Heart left ventricle (tissue), 16 donors: ENCODE results near the gene AFG3L2. TPM values are rescaled to one million over a fixed set of nuclear protein-coding genes. Genes with fewer than 3 reads are reported as not detected.
A peak's percentile ranks its signal among the peaks of the same experiment; 100 is the strongest.

Experiments used
- ATAC-seq, 4 donors: fragments of 200-7000 bp; cut with Tn5 transposase; one replicate each; pipeline ENCODE4 v1.9.1; 2020 to 2022; ENCODE audit warnings: moderate library complexity in 4 of 4, mild to moderate bottlenecking in 3 of 4, moderate number of reproducible peaks in 1 of 4
- DNase-seq, 5 donors: peaks; one replicate each; pipeline ENCODE4 v3.0.0-alpha.2; 2020
- H3K27ac ChIP-seq, 12 donors: fragments of 200-600 bp; sonication (generic) in 4 of 12; one replicate each; pipeline versions ENCODE4 v1.5.0 to v1.8.0; 2016 to 2022; ENCODE audit warnings: mild to moderate bottlenecking in 2 of 12
- H3K27me3 ChIP-seq, 9 donors: fragments of 200-600 bp; sonication (generic) in 2 of 9; one replicate each; pipeline versions ENCODE4 v1.5.1 to v1.8.0; 2016 to 2022; ENCODE audit warnings: mild to moderate bottlenecking in 3 of 9
- H3K36me3 ChIP-seq, 9 donors: fragments of 200-600 bp; sonication (generic) in 2 of 9; one replicate each; pipeline versions ENCODE4 v1.5.0 to v1.8.0; 2018 to 2022; ENCODE audit warnings: mild to moderate bottlenecking in 2 of 9
- H3K4me1 ChIP-seq, 12 donors: fragments of 200-600 bp; sonication (generic) in 4 of 12; one replicate each; pipeline versions ENCODE4 v1.5.0 to v1.8.0; 2016 to 2022; ENCODE audit warnings: mild to moderate bottlenecking in 3 of 12
- H3K4me3 ChIP-seq, 12 donors: fragments of 200-600 bp; sonication (generic) in 4 of 12; one replicate each; pipeline versions ENCODE4 v1.5.0 to v1.8.0; 2017 to 2022; ENCODE audit warnings: mild to moderate bottlenecking in 9 of 12, moderate library complexity in 4 of 12
- H3K9me3 ChIP-seq, 12 donors: fragments of 200-600 bp; sonication (generic) in 4 of 12; one replicate each; pipeline versions ENCODE4 v1.5.0 to v1.8.0; 2016 to 2022; ENCODE audit warnings: mild to moderate bottlenecking in 1 of 12
- POLR2A ChIP-seq, 2 donors: fragments of 450-650 bp; IDR thresholded peaks; one replicate each; pipeline ENCODE4 v1.6.1; 2017; ENCODE audit warnings: antibody characterized with exemption in 2 of 2, mild to moderate bottlenecking in 2 of 2, moderate library complexity in 2 of 2
- WGBS, 4 donors: extraction: QIAGEN DNeasy Blood & Tissue Kit in 2 of 4; methylation state at CpG; one replicate each; pipeline versions ENCODE4 v1.1.5 to v1.1.7; 2013 to 2018; 5-methylcytosine and 5-hydroxymethylcytosine counted together
- intact Hi-C, 10 donors: fragments of 100-400 bp; cut with DNase I; formaldehyde crosslinking; loops; one replicate each; pipeline versions ENCODE4 v1.11.1 to v1.14.2; 2022
- polyA plus RNA-seq, 2 donors: library from polyadenylated mRNA; stranded (reverse); fragments of 200-250 nt; gene quantifications; one replicate each; pipeline ENCODE4 v1.2.3, GENCODE V29; 2013
- total RNA-seq, 9 donors: library from RNA; depleted of rRNA in 2 of 9; stranded (reverse); fragments of >200 nt in 2 of 9; fragmentation: NEBNext Ultra II Directional in 3 of 9; extraction: Animal tissue kit (Norgen Biotek cat#: 25700) in 3 of 9; gene quantifications; one replicate each; pipeline versions ENCODE4 v1.1.0 to v1.2.4, GENCODE V29; 2016 to 2023
- TF ChIP-seq, protein P1 (sequence below), 12 donors: fragments of 200-600 bp; sonication (generic) in 4 of 12; IDR thresholded peaks; one replicate each; pipeline versions ENCODE4 v1.5.0 to v1.8.0; 2018 to 2022; ENCODE audit warnings: antibody characterized with exemption in 12 of 12, mild to moderate bottlenecking in 5 of 12
- donor health status: ischemic (EF 13 %, LVEDD 7.1; RV severe dilation, severe dysfunction).
- donor health status: healthy with polysubstance abuse.
- donor health status: DM: no; HTN: yes; CAD: no.
- donor health status: DM: no; HTN: no; CAD: no.
- donor health status: ischemic (EF 25% LVEDD 6.9; RV normal size, moderate dysfunction).
- donor health status: ischemic (EF 25% LVEDD 5.7; RV mildly dilated, moderate dysfunction).
- donor health status: healthy.
- donor health status: DM: yes; HTN: yes; CAD: no.
- donor health status: ischemic (EF 35%, LVEDD 5.7; RV mildly dilated, moderate dysfunction).
- donor health status: nonischemic (EF 11% LVEDD 7.7; RV severe dilation, severe dysfunction).
- donor health status: DM: yes; HTN: yes; CAD: no.
- donor health status: PGD.
- donor health status: ischemic (EF 29% LVEDD 5.4; RV normal size, mild dysfunction).
- donor health status: nonischemic (EF 23%, LVEDD 6.1; RV moderate dilation, normal function).

AFG3L2 gene
- total and polyA plus RNA-seq, 11 donors: 59.9 to 174 (median 138) TPM

DNA sequence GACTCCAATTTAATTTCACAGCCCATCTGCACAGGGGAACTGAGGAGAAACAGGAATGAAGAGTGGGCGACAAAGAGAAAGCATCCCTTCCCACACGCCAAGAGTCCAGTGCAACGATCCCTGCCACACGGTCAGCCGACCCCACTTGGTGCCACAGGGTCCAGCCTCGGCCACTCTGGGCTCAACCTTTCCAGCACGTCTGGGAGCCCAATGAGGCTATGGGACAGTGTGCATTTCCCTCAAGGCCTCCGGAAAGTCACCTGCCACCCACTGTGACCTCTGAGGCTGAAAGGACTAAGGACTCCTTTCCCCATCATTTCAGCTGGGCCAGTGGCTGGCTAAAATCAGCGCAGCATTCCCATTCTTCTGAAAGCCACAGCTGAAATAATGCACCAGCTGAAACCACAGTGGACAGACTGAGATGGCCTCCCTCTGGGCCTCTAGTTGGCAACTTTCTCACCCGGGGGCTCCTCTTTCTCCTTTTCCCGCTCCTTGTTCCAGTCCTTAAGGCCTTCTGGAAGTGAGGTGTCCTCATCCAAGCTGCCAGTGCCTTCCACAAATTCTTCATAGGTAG lies 47.8 kb downstream of the AFG3L2 start:
- 80 to 88% (median 86%) methylated on average over 11 of the region's 11 CpGs for whole genome bisulfite sequencing, 4 donors
- DNase-seq: peak in 1 of 5 donors; percentile 6
- peak overlapping the region in 1 of 12 donors; percentile 18 for H3K27ac ChIP-seq
- no peak for TF ChIP-seq POLR2A (IDR thresholded peaks at IDR 0.05)
- TF ChIP-seq, protein P1, sequence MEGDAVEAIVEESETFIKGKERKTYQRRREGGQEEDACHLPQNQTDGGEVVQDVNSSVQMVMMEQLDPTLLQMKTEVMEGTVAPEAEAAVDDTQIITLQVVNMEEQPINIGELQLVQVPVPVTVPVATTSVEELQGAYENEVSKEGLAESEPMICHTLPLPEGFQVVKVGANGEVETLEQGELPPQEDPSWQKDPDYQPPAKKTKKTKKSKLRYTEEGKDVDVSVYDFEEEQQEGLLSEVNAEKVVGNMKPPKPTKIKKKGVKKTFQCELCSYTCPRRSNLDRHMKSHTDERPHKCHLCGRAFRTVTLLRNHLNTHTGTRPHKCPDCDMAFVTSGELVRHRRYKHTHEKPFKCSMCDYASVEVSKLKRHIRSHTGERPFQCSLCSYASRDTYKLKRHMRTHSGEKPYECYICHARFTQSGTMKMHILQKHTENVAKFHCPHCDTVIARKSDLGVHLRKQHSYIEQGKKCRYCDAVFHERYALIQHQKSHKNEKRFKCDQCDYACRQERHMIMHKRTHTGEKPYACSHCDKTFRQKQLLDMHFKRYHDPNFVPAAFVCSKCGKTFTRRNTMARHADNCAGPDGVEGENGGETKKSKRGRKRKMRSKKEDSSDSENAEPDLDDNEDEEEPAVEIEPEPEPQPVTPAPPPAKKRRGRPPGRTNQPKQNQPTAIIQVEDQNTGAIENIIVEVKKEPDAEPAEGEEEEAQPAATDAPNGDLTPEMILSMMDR (IDR thresholded peaks at IDR 0.05): no peak
- H3K27me3 ChIP-seq: no peaks in the 10 kb centered on the region
- H3K4me1 ChIP-seq: peaks cover 0 to 32% (median 21%) of the 10 kb centered on the region in 12 donors
- no peaks in the 10 kb centered on the region for H3K9me3 ChIP-seq
- no peak for ATAC-seq
- peaks cover 9 to 94% (median 76%) of the 10 kb centered on the region in 9 donors for H3K36me3 ChIP-seq
- intact Hi-C loops: loop anchor here in 7 of 10 donors (5.0 to 10.0 kb wide), 5 partner anchors 38 to 616 kb away; partner anchors contain the start of genes AFG3L2 (in 4 of the 7) and SEH1L (in 1 of the 7)
- no peak overlapping the region for H3K4me3 ChIP-seq

DNA sequence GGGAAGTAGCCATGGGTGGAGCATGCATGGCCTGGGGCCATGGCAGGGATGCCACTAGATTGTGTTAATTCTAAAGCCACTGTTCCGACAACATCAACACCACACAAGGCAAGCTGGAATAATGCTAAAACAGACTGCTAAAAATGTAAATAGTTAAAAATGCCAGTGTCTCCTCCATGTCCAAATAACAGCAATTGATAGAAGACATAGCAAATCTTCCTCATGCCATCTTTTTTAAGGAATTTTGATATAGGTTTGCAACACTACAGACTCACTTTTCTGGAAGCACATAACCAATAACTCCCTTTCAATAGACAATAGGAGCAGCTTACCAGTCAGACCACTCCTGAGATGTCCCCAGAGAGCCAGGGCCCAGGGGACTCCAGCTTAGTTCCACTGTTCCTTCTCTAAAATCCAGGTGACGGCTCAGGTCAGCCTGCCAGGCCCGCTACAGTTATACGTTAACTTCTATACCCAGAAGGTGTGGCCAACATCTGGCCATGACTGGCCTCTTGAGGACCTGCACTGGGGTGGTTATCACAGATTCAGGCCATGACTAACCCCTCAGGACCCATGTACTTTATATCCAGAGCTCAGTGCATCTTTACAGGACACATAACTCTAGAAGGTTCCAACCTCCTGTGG lies 48.7 kb downstream of the AFG3L2 start:
- H3K27ac ChIP-seq: peak overlapping the region in 8 of 12 donors; percentile 18 to 66 (median 56)
- peaks cover 0 to 28% (median 21%) of the 10 kb centered on the region in 12 donors for H3K4me1 ChIP-seq
- H3K4me3 ChIP-seq: no peak overlapping the region
- H3K27me3 ChIP-seq: no peaks in the 10 kb centered on the region
- H3K9me3 ChIP-seq: no peaks in the 10 kb centered on the region
- WGBS, 4 donors: 79 to 84% (median 83%) methylated on average over 4 of the region's 4 CpGs
- ATAC-seq: no peak
- intact Hi-C loops: loop anchor here in 7 of 10 donors (5.0 to 10.0 kb wide), 5 partner anchors 39 to 616 kb away; partner anchors contain the start of genes AFG3L2 (in 4 of the 7) and SEH1L (in 1 of the 7)
- DNase-seq: peak in 1 of 5 donors; percentile 11
- H3K36me3 ChIP-seq: peaks cover 9 to 94% (median 76%) of the 10 kb centered on the region in 9 donors
- TF ChIP-seq POLR2A (IDR thresholded peaks at IDR 0.05): no peak
- TF ChIP-seq, protein P1 (IDR thresholded peaks at IDR 0.05): no peak

DNA sequence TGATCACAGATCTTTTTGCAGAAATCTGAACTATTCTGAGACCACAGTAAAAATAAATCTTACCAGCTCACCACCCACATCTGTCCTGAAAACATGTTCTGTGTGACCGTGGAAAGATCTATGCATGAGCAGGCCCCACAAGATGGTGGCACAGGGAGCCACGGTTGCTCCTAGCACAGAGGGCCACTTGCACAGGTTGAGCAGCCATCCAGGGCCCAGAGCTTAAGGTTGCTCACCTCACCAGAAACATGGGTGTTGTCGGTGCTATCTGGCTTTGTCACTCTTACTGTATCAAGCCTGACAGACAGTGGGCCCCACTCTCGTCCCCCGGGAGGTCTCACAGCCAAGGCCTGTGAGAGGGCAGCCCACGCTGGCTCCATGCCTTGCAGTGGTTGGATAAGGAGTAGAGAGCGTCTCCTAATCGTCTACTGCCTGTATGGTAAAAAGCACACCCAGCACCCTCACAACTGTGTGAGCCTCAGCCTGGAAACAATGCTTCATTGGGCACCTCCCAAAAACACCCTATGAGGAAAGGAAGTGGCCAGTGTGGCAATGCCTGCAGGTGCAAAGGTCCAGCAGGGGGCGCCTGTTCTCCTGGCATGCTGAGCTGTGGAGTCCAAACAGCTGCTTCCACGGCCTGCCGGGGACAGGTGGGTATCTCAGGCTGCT lies 49.4 kb downstream of the AFG3L2 start:
- H3K9me3 ChIP-seq: no peaks in the 10 kb centered on the region
- DNase-seq (peak; percentile 77 to 91 (median 86)), ATAC-seq (peak; percentile 61 to 84 (median 79))
- WGBS, 4 donors: 32 to 48% (median 40%) methylated on average over 9 to 11 of the region's 11 CpGs
- H3K4me3 ChIP-seq: no peak overlapping the region
- H3K27ac ChIP-seq: peak overlapping the region; percentile 15 to 66 (median 48)
- TF ChIP-seq POLR2A (IDR thresholded peaks at IDR 0.05): no peak
- TF ChIP-seq, protein P1 (IDR thresholded peaks at IDR 0.05): peak; percentile 62 to 90 (median 78)
- peaks cover 9 to 99% (median 83%) of the 10 kb centered on the region in 9 donors for H3K36me3 ChIP-seq
- intact Hi-C loops: loop anchor here in 7 of 10 donors (5.0 to 10.0 kb wide), 5 partner anchors 40 to 617 kb away; partner anchors contain the start of genes AFG3L2 (in 4 of the 7) and SEH1L (in 1 of the 7)
- peaks cover 0 to 34% (median 21%) of the 10 kb centered on the region in 12 donors for H3K4me1 ChIP-seq
- no peaks in the 10 kb centered on the region for H3K27me3 ChIP-seq
